Measurements from ENCODE around the gene HOXA1.
"Not testable (repeated sequence)": the region's sequence is repeated elsewhere in the genome, so short reads cannot be mapped to it uniquely, and the experiment has no call there.

DNA sequence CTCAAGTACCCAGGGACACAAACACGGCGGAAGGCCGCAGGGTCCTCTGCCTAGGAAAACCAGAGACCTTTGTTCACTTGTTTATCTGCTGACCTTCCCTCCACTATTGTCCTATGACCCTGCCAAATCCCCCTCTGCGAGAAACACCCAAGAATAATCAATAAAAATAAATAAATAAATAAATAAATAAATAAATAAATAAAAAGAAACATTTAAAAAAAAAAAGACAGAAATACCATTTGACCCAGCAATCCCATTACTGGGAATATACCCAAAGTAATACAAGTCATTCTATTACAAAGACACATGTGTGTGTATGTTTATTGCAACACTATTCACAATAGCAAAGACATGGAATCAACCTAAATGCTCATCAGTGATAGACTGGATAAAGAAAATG lies 49.8 kb downstream of the HOXA1 start:
- TF ChIP-seq, protein P1, sequence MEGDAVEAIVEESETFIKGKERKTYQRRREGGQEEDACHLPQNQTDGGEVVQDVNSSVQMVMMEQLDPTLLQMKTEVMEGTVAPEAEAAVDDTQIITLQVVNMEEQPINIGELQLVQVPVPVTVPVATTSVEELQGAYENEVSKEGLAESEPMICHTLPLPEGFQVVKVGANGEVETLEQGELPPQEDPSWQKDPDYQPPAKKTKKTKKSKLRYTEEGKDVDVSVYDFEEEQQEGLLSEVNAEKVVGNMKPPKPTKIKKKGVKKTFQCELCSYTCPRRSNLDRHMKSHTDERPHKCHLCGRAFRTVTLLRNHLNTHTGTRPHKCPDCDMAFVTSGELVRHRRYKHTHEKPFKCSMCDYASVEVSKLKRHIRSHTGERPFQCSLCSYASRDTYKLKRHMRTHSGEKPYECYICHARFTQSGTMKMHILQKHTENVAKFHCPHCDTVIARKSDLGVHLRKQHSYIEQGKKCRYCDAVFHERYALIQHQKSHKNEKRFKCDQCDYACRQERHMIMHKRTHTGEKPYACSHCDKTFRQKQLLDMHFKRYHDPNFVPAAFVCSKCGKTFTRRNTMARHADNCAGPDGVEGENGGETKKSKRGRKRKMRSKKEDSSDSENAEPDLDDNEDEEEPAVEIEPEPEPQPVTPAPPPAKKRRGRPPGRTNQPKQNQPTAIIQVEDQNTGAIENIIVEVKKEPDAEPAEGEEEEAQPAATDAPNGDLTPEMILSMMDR (IDR thresholded peaks at IDR 0.05; ENCODE audit: insufficient read depth, low read length) = not testable (repeated sequence)
- TF ChIP-seq POLR2AphosphoS5 (IDR thresholded peaks at IDR 0.05; ENCODE audit: low read depth); SPI1 (IDR thresholded peaks at IDR 0.05; ENCODE audit: borderline replicate concordance, low read depth); GABPA (IDR thresholded peaks at IDR 0.05; ENCODE audit: low read depth): not testable (repeated sequence)

All from HL-60 (cell line).